Hematopoietic multipotent progenitor cell treated with erythropoietin and hydrocortisone succinate and interleukin-3 and kit ligand, for 4 days (in vitro differentiated cells): ENCODE results near the gene CNBD2.
"Not testable (repeated sequence)": the region's sequence is repeated elsewhere in the genome, so short reads cannot be mapped to it uniquely, and the experiment has no call there.

Source experiments
- DNase-seq: peaks from one replicate; pipeline ENCODE4 v3.0.0-alpha.2; 2015

CNBD2 gene

DNA sequence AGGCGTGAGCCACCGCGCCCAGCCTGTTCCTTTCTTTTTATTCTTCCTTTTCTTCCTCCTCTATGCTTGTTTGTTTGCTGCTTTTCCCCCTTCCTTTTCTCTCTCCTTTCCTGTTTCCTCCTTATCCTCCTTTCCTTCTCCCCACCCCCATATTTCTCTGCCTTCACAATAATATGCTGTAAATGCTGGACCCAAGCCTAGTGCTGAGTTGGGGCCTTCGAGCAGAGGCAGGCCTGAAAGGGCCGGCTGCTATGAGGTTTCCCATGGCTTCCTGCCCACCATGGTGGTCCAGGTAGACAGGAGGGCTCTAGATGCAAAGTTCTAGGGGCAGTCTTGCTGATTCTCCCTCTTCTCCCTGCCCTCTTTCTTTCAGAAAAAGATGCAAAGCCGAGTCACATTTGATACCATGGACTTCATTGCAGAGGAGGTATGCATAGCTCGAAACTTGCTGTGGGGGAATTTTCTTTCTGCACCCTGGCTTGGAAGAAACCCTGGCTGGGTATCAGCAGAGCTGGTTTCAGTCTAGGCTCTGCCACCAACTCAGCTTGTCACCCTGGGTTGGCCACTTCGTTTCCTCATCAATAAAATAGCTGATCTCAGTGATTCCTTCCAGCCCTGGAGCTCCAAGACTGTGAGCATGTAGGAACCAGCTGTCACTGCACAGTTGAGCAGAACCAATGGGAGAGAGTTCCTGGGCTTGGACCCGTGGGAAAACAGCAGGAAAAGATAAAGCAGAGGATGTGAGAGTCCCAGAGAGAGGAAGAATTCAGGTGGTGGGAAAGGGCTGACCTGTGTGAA, 7.4 kb downstream of the CNBD2 start:
- no peak for DNase-seq

DNA sequence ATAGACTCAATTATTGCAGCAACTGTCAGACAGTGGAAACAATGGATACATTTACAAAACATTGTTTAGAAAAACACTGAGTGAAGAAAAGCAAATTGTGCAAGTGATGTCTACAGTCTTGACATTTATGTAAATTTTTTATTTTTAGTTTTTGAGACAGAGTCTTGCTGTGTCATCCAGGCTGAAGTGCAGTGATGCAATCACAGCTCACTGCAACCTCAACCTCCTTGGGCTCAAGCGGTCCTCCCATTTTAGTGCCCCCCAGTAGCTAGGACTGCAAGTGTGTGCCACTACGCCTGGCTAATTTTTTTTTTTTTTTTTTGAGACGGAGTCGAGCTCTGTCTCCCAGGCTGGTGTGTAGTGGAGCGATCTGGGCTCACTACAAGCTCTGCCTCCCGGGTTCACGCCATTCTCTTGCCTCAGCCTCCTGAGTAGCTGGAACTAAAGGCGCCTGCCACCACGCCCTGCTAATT, 9.7 kb downstream of the CNBD2 start:
- DNase-seq: peak; percentile 50

DNA sequence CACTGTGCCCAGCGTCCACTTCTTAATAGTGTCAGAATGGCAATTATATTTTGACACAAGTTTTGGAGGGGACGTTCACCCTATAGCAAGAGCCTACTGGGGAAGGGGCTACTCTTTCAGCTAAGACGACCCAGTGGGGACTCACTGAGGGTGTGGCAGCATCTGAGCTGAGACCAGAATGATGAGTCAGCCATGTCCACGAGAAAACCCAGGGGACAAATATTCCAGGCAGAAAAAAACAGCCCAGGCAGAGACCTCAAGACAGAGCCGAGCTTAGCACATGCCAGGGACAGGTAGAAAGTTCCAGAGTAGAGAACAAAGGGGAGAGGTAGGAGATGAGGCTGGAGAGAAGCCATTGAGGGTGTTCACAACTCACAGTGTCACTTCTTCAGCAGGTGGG, 11.2 kb downstream of the CNBD2 start:
- no peak for DNase-seq

DNA sequence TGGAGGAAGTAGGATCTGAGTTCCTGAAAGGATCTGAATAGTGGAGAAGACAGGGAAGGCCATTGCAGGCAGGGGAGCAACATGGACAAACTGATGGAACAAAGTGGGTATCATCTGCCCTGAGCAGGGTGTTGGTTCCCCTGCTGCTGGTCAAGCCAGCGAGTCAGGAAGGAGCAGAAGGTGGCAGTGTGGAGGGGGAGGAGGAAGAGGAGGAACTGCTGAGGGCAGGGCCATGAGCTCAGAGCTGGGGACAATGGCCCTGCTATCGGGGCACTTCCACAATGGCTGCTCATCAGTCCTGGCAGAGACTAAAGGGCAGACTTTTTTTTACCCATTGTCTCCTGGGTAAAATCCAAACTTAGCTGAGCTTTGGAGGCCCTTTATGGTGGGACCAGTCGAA, 13.6 kb downstream of the CNBD2 start:
- peak; percentile 12 for DNase-seq

DNA sequence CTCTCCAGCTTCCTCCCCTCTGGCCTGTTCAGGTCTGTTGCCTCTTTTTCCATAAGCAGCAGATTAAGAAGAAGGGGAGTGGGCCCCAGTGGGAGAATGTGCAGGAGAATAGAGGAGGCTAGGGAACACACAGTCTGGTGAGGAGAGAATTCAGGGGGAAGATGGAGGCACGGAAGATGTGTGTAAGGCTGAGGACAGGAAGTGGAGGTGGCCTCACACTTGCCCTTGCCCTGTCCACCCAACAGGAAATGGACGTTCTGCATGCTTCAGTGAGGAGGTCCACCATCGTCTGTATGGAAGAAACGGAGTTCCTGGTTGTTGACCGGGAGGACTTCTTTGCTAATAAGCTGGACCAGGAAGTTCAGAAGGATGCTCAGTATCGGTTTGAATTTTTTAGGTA, 16.0 kb downstream of the CNBD2 start:
- DNase-seq: no peak

DNA sequence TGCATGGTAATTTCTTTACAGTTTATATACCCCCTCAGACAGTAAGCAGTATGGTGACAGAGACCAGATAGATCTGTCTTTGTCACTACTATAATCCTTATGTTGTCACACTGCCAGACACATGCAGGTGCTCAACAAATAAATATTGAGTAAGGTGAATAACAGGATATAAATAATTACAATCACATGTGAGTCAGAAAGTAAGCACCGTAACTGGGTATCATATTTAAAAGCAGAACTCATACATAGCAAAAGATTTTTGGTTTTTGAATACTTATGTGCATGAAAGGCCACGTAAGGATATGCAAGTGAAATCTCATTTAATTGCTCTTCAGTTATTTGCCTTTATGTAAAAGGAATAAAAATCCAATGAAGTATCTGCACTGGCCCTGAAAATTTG, 17.4 kb downstream of the CNBD2 start:
- no peak for DNase-seq

DNA sequence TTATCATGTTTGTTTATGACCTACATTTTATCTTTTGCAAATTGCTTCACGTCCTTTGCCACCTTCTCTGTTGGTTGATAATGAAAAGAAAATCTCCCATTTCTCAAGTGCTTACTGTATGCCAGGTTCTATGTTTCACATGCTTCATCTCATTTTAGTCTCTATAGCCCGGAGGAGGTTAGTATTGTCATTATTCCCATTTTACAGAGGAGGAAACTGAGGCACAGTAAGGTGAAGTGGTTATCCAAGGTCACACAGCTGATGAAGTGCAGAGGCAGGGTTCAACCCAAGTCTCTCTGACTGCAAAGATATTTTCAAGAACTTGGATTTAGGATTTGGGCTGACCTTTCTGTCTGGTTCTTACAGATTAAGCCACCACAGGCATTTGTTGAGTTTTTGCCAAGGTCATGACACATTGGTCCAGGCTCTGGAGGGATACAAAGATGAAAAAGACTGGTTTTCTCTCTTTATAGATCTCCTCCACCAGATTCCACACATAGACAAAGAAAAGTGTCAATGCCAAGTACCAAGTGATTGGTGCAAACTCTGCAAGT, 20.6 kb downstream of the CNBD2 start:
- DNase-seq: no peak

DNA sequence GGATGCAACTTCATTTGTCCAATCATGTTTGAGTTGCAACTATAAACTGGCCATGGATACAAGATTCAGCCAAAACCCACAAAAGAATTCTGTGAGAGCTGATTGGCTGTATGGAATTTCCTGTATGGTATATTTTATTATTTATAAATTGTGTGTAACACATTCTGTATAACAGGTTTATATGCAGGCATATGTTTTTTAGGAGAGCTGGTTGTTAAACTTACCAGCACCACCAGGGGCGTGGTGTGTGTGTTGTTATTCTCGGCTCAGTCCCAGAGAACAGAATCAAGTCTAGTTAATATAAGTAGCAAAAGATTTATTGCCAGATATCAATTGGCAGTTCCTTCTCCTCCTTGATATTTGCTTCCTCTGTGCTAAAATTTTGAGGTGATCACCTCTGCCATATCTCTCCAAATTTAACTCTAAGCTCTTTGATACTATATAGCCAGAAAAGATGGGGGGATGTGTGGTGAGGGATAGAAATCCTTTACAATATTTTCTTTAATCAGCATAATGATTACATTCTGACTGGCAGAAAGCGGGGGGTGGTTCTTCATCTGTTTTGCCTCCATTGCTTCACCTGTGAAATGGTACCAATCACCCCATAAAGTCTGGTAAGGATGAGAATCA, 22.9 kb downstream of the CNBD2 start:
- peak; percentile 66 for DNase-seq

DNA sequence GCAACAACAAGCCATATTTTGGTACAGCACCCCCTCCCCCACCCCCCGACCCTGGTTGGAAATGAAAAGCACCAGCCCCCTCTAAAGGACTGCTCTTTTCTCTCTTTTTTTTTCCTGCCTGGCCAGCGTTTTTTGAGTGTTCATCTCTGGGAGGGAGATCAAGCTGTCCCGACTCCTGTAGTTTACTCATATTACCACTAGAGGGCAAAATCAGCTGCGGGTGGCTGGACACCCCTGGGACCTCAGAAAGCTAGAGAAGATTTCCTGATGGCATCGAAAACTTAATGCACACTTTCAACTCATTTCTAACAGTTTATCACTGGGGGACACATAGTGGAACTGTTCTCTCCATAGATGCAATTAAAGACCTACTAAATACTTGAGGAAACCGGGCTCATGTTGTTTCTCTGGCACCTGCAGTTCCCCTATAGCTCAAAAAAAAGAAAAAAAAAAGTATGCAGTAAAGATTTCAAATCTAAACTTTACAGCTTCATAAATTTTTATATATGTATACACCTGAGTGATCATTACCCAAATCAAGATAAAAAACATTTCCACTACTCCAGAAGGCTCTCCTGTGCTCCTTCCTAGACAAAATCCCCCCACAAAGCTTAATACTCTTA, 24.4 kb downstream of the CNBD2 start:
- DNase-seq: peak; percentile 85

DNA sequence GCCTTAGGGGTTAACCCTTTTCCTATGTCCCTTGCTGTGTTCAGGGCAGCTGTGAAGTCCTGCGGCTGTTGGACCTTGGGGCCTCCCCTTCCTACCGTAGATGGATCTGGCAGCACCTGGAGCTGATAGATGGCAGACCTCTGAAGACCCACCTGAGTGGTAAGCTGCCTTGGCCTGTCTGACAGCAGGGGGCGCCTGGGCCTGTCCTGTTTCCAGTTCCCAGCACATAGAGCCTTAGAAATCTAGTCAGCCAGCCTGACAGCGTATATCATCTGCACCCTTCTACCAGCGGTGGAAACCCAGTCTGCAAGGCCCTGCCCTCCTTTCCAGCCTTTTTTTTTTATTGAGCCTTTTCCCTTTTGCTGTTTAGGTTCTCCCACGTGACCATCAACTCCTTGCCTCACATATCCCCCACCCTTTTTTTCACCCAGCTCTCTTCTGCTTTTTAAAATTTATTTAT, 26.6 kb downstream of the CNBD2 start:
- DNase-seq: peak; percentile 88

DNA sequence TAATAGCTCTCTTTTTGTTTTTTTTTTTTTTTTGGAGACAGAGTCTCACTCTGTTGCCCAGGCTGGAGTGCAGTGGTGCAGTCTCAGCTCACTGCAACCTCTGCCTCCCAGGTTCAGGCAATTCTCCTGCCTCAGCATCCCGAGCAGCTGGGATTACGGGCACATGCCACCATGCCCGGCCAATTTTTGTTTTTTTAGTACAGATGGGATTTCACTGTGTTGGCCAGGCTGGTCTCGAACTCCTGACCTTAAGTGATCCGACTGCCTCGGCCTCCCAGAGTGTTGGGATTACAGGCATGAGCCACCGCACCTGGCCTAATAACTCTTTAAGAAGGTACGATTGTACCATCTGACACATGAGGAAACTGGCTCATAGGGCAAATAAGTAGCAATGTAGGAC, 28.1 kb downstream of the CNBD2 start:
- DNase-seq: not testable (repeated sequence)

DNA sequence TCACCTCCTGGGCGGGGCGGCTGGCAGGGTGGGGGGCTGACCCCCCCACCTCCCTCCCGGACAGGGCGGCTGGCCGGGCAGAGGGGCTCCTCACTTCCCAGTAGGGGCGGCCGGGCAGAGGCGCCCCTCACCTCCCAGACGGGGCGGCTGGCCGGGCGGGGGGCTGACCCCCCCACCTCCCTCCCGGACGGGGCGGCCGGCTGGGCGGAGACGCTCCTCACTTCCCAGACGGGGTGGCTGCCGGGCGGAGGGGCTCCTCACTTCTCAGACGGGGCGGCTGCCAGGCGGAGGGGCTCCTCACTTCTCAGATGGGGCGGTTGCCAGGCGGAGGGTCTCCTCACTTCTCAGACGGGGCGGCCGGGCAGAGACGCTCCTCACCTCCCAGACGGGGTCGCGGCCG, 32.9 kb downstream of the CNBD2 start:
- DNase-seq: not testable (repeated sequence)

DNA sequence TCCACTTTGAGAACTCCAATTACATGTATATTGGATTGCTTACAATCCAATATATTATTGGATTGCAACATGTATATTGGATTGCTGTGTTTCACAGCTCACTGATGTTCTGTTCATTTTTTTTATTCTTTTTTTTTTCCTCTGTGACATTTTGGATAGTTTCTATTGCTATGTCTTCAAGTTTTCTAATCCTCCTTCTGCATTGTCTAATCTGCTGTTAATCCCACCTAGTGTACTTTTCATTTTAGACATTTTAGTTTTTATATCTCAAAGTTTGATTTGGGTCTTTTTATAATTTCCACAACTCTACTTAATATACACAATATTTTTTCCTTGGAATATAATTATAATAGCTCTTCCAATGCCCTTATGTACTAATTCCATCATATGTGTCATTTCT, 34.5 kb downstream of the CNBD2 start:
- DNase-seq: no peak

DNA sequence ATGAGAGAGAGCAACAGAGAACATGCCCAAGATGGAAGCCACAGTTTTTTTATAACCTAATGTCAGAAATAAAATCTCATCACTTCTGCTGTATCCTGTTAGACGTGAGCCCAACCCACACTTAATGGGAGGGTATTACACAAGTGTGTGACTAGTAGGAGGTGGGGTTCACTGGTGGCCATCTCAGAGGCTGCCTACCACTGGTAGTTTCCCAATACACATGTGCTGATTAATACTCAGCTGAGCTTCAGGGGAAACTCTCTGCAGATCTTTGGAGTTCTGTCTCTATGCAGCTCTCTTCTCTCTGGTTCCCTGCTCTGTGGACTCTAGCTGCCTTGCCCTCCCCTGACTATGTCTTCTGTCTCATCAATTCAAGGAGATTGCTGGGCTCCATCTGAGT, 35.7 kb downstream of the CNBD2 start:
- DNase-seq: no peak

DNA sequence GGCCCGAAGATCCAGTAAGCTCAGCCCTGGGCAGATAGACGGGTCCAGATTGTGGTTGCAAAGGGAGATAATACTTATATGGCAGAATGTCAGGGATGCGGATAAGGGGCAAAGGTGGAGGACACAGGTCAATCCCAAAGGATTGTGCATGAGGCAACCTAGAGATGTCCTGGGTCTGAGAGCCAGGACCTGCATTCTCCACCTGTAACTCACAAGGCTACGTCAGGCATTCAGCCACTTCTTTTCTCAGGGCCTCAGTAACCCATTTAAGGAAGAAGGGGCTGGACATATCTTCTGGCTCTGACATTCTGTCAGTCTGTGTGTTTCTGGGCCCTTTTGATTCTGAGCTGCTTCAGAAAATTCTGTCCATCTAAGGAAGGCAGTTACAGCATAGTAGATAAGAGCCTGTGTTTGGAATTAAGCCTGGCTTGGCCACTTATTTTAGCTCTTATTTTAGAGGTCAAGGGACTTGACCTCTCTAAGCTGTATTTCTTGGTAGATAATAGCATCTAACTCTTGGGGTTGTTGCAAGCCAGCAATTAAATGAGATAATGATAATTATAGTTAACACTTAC, 40.2 kb downstream of the CNBD2 start:
- no peak for DNase-seq

DNA sequence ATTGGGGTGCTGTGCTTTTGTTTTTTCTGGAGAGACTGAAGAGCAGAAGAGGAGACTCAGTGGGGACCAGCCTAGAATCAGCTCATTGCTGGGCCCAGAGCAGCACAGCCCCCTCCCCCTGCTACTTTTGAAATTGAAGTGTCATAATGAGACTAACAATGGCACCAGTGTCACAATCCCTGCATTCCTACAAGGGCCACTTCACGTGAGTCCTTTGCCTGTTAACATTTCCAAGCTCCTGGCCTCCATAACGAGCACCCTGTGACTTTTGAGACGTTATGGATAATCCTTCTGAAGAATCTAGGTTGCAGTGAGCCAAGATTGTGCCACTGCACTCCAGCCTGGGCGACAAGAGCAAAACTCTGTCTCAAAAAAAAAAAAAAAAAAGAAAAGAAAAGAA, 41.7 kb downstream of the CNBD2 start:
- DNase-seq: no peak

DNA sequence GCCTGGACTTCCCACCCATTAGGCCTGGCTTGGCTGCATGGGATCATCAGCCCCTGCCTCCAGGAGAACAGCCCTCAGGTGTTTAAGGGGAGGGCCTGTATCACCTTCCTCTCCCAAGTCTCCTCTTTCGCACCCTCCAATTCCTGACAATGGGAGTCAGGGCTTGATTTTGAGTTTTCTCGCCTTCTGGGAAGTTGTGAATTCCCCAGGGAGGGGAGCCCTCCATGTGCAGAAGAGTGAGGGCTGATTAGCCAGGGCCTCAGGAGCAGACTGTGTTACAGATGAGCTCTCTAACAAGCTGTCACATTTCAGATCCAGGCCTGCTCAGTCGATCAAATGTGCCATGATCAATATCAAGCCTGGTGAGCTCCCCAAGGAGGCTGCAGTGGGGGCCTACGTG, 42.4 kb downstream of the CNBD2 start:
- DNase-seq: no peak

DNA sequence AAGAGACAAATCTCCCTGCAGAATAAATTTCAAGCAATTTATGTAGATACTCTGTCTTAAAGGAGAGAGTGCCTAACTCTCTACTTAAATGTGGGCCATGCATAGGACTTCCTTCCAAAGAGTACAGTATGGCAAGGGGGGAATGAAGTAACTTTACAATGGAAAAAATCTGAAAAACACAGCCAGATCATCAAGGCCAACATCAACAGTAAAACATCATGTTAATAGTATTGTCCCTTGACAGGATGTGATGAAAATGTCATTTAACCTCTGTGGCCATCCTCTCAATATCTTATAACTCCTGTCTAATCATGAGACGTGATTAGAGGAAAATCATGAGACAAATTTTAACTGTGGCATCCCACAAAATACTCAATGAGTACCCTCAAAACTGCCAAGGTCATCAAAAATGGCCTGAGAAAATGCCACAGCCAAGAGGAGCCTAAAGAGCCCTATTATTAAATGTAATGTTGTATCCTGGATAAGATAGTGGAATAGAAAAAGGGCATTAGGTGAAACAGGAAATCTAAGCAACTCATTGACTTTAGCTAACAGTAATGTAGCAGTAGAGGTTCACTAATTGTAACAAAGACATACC, 47.5 kb downstream of the CNBD2 start:
- no peak for DNase-seq

DNA sequence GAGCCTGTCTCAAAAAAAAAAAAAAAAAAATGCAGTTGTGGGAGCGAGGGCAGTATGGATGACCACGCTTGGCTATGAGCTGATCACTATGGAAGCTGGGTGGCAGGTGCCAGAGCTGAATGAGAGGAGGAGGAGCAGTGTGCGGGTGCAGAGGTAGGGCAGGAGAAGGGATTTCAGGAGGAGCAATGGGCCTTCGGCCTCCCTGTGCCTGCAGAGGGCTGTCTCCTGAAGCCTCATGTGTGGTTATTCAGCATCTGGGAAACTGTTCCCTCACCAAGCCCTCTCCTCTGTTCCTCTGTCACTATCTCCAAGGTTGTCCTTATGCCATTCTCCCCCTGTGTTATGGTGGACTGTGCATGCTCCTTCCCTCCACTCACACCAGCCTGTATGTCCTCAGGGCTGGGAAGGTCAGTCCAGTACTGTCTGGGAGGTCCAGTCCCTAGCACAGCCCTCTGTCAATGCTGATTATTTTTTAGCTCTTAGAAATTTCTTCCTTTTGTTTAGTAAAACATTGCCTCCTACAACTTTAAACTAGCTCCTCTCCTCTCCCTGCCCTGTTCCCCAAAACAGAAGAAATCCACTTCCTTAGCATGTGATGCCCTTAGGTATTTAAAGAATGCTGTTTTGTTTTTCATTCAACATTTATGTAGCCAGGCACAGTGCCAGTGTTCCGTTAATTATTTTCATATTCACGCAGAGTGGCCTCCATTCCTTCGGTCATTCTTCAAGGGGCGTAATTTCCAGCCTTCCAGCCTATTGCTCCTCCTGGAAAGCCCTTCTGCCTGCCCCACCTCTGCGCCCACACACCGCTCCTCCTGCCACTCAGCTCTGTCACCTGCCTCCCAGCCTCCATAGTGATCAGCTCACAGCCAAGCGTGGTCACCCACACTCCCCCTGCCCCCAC, 48.9 kb downstream of the CNBD2 start:
- no peak for DNase-seq

DNA sequence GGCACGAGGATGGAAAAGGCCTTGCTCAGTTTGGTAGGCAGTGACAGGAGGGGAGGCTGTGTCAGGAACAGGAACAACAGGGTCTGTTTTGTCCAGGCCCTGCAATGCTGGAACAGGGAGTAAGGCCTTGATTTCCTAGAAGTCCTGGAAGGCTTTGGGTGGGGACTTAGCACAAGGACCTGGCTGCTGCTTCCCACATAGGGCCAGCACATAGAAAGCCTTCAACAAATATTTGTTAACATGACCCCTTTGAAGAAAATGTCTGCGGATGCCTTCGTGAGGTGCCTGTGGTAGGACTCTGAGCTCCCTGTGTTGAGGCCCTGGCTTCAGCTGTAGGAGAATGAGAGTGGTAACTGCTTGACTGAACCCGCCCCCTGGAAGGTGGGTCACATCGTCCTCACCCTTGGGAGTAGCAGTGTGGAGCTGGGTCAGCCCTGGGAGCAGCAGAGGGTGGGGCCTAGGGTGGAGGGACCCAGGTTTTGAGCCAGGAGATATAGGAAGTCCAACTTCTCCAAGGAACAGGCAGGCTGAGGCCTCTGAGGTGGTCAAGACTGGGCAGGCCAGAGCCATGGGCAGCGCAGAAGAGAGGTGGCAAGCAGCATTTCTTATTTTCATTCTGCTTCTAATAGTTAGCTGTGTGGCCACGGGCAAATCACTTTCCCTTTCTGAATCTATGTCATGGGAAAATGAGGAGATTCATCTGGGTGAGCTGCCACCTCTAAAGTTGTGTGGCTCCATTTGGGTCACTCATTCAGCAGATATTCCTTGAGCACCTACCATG, 50.0 kb downstream of the CNBD2 start:
- no peak for DNase-seq

DNA sequence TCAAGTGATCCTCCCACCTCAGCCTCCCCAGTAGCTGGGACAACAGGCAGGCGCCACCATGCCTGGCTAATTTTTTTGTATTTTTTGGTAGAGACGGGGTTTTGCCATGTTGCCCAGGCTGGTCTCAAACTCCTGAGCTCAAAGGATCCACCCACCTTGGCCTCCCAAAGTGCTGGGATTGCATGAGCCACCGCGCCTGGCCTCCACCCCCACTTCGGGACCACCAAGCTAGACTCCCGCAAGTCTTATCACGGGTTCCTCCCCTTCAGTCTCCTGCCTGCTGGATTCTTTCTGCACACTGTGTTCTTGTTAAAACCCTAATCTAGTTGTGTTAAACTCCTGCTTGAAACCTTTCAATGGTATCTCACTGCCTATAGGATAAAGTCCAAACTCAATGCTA, 57.7 kb downstream of the CNBD2 start:
- not testable (repeated sequence) for DNase-seq
